PFSK-1 (cell line): ENCODE results near the gene USP48.

Source experiments
- FOXP2 ChIP-seq: optimal IDR thresholded peaks from 2 replicates; pipeline ENCODE3; 2011; ENCODE audit warnings: borderline replicate concordance, control low read depth, inconsistent platforms; ENCODE audit not compliant: insufficient read depth; ENCODE audit errors: extremely low read length, extremely low read depth
- POLR2AphosphoS5 ChIP-seq: IDR thresholded peaks from 2 replicates; pipeline ENCODE4 v1.6.1; 2012; ENCODE audit warnings: low read depth, mild to moderate bottlenecking, control low read depth, low read length, moderate library complexity
- SIN3A ChIP-seq: IDR thresholded peaks from 2 replicates; pipeline ENCODE4 v1.6.1; 2012; ENCODE audit warnings: mild to moderate bottlenecking, low read length, moderate library complexity, borderline replicate concordance; ENCODE audit not compliant: insufficient read depth
- TAF1 ChIP-seq: IDR thresholded peaks from 2 replicates; pipeline ENCODE4 v1.6.1; 2012; ENCODE audit warnings: low read length, control low read depth, borderline replicate concordance; ENCODE audit not compliant: insufficient read depth
- TF ChIP-seq, protein P1 (sequence below), 2 experiments: IDR thresholded peaks; 2 replicates each; pipeline versions ENCODE4 v1.6.1 to v1.8.0; 2011 to 2012; ENCODE audit warnings: low read depth in 2 of 2, low read length in 2 of 2, control low read depth in 1 of 2, inconsistent platforms in 1 of 2, mild to moderate bottlenecking in 1 of 2, moderate library complexity in 1 of 2; ENCODE audit not compliant: insufficient read depth in 1 of 2

Gene USP48

GRCh38 chr1:21773585-21773984 lies 9.4 kb downstream of the USP48 start:
- TF ChIP-seq, protein P1, sequence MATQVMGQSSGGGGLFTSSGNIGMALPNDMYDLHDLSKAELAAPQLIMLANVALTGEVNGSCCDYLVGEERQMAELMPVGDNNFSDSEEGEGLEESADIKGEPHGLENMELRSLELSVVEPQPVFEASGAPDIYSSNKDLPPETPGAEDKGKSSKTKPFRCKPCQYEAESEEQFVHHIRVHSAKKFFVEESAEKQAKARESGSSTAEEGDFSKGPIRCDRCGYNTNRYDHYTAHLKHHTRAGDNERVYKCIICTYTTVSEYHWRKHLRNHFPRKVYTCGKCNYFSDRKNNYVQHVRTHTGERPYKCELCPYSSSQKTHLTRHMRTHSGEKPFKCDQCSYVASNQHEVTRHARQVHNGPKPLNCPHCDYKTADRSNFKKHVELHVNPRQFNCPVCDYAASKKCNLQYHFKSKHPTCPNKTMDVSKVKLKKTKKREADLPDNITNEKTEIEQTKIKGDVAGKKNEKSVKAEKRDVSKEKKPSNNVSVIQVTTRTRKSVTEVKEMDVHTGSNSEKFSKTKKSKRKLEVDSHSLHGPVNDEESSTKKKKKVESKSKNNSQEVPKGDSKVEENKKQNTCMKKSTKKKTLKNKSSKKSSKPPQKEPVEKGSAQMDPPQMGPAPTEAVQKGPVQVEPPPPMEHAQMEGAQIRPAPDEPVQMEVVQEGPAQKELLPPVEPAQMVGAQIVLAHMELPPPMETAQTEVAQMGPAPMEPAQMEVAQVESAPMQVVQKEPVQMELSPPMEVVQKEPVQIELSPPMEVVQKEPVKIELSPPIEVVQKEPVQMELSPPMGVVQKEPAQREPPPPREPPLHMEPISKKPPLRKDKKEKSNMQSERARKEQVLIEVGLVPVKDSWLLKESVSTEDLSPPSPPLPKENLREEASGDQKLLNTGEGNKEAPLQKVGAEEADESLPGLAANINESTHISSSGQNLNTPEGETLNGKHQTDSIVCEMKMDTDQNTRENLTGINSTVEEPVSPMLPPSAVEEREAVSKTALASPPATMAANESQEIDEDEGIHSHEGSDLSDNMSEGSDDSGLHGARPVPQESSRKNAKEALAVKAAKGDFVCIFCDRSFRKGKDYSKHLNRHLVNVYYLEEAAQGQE (IDR thresholded peaks at IDR 0.05; ENCODE audit: insufficient read depth in 1 of 2, low read depth in 2 of 2, low read length in 2 of 2) = no peak
- no peak for TF ChIP-seq SIN3A
- TF ChIP-seq POLR2AphosphoS5 = no peak
- no peak for TF ChIP-seq FOXP2
- no peak for TF ChIP-seq TAF1

DNA sequence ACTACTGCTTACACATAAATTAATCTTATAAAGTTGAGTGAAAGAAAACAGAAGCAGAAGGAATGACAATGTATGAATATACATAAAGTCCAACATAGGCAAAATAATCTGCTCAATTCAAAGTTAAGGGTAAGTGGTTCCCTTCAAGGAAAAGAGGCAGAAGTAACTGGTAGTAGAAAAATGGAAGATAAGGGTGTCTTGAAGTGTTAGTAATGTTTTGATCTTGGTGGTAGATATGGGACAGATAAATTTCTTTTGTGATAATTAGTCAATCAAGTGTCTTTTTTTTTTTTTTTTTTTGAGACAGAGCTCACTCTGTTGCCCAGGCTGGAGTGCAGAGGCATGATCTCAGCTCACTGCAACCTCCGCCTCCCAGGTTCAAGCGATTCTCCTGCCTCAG lies 12.7 kb downstream of the USP48 start:
- TF ChIP-seq TAF1 (no peak), SIN3A (no peak)
- TF ChIP-seq, protein P1 (IDR thresholded peaks at IDR 0.05; ENCODE audit: insufficient read depth in 1 of 2, low read depth in 2 of 2, low read length in 2 of 2) = no peak

- TF ChIP-seq TAF1 (no peak), SIN3A (no peak), FOXP2 (no peak), POLR2AphosphoS5 (no peak)
- TF ChIP-seq, protein P1 (IDR thresholded peaks at IDR 0.05; ENCODE audit: insufficient read depth in 1 of 2, low read depth in 2 of 2, low read length in 2 of 2) = no peak
Observed at GRCh38 chr1:21766210-21766609, 16.7 kb downstream of the USP48 start.

GRCh38 chr1:21764615-21765423 lies 18.1 kb downstream of the USP48 start:
- TF ChIP-seq TAF1 = no peak
- no peak for TF ChIP-seq POLR2AphosphoS5
- TF ChIP-seq, protein P1 (IDR thresholded peaks at IDR 0.05; ENCODE audit: insufficient read depth in 1 of 2, low read depth in 2 of 2, low read length in 2 of 2) = no peak
- TF ChIP-seq SIN3A = no peak
- no peak for TF ChIP-seq FOXP2
